ENCODE measurements around the gene TCTA.

DNA sequence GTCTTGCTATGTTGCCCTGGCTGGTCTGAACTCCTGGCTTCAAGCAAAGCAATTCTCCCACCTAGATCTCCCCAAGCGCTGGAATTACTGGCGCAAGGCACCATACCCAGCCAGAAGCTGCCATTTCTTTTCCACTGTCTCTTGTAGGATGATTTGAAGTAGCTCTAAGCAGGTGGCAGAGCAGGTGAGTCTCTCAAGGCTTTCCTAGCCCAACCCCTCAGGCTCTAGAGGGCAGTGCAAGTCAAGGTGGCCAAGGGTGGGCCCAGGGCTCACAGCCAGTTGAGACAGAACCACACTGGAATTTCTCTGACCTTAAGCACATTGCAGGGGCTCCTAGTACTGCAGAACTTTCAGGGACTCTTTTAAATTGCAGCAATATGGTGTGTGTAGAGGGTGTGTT, 42.2 kb downstream of the TCTA start:
- TF ChIP-seq, protein P1, sequence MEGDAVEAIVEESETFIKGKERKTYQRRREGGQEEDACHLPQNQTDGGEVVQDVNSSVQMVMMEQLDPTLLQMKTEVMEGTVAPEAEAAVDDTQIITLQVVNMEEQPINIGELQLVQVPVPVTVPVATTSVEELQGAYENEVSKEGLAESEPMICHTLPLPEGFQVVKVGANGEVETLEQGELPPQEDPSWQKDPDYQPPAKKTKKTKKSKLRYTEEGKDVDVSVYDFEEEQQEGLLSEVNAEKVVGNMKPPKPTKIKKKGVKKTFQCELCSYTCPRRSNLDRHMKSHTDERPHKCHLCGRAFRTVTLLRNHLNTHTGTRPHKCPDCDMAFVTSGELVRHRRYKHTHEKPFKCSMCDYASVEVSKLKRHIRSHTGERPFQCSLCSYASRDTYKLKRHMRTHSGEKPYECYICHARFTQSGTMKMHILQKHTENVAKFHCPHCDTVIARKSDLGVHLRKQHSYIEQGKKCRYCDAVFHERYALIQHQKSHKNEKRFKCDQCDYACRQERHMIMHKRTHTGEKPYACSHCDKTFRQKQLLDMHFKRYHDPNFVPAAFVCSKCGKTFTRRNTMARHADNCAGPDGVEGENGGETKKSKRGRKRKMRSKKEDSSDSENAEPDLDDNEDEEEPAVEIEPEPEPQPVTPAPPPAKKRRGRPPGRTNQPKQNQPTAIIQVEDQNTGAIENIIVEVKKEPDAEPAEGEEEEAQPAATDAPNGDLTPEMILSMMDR (IDR thresholded peaks at IDR 0.05), result peak in 11 of 12 donors; percentile 8 to 54 (median 36)
- no peak for TF ChIP-seq POLR2A (IDR thresholded peaks at IDR 0.05)

All from heart left ventricle (tissue), 13 donors.